SK-N-SH (cell line): ENCODE results near the gene PTGR3. TPM values are rescaled to one million over a fixed set of nuclear protein-coding genes. Genes with fewer than 3 reads are reported as not detected.

ENCODE experiments used
- CTCF ChIA-PET: fragments of 300-600, 350-600 bp; formaldehyde crosslinking; extraction: SDS; loops from one replicate; lab custom pipeline; 2021; lab: Yijun Ruan, JAX
- POLR2A ChIA-PET: fragments of 350-600 bp; sonication (Branson Sonifier 250); formaldehyde crosslinking; extraction: SDS; loops from one replicate; lab custom pipeline; 2020; ENCODE audit warnings: antibody characterized with exemption, inconsistent platforms; lab: Yijun Ruan, JAX
- DNase-seq: peaks from one replicate; pipeline ENCODE4 v3.0.0; 2012
- H2AFZ ChIP-seq: fragments of 200-600 bp; sonication (generic); 2 replicates; pipeline ENCODE4 v1.8.1; 2016; ENCODE audit warnings: antibody characterized with exemption, mild to moderate bottlenecking, low read depth
- H3F3A ChIP-seq: fragments of 200-600 bp; sonication (generic); replicated peaks from 2 replicates; pipeline ENCODE3; 2016; ENCODE audit warnings: antibody characterized with exemption, mild to moderate bottlenecking; ENCODE audit not compliant: insufficient read depth
- H3K27ac ChIP-seq, 2 experiments: fragments of 200-500 bp in 1 of 2; fragments of 200-600 bp in 1 of 2; sonication (Bioruptor generic) in 1 of 2; sonication (generic), shearing (Covaris generic) in 1 of 2; 2 replicates each; pipeline versions ENCODE4 v1.5.1 to v1.6.1; 2014 to 2016; ENCODE audit warnings: low read depth in 2 of 2, inconsistent platforms in 1 of 2, low read length in 1 of 2, mild to moderate bottlenecking in 1 of 2, mixed read lengths in 1 of 2
- H3K27me3 ChIP-seq: fragments of 200-600 bp; sonication (generic), shearing (Covaris generic); 2 replicates; pipeline ENCODE4 v1.6.1; 2016; ENCODE audit warnings: mixed run types; ENCODE audit not compliant: insufficient read depth
- H3K36me3 ChIP-seq, 2 experiments: fragments of 200-500 bp in 1 of 2; fragments of 200-600 bp in 1 of 2; sonication (Bioruptor generic) in 1 of 2; sonication (generic) in 1 of 2; replicated peaks in 1 of 2; 2 replicates each; pipeline versions ENCODE3 to v1.5.1; 2014 to 2016; ENCODE audit warnings: low read length in 1 of 2, mild to moderate bottlenecking in 1 of 2; ENCODE audit not compliant: insufficient read depth in 2 of 2, control insufficient read depth in 1 of 2
- H3K4me1 ChIP-seq, 2 experiments: fragments of 200-500 bp in 1 of 2; fragments of 200-600 bp in 1 of 2; sonication (Bioruptor generic) in 1 of 2; sonication (generic), shearing (Covaris generic) in 1 of 2; 2 replicates each; pipeline versions ENCODE4 v1.5.1 to v1.6.1; 2014 to 2016; ENCODE audit warnings: low read depth in 1 of 2, low read length in 1 of 2, mixed run types in 1 of 2; ENCODE audit not compliant: insufficient read depth in 2 of 2, control insufficient read depth in 1 of 2
- H3K4me2 ChIP-seq: fragments of 200-600 bp; sonication (generic), shearing (Covaris generic); 2 replicates; pipeline ENCODE4 v1.6.1; 2017; ENCODE audit warnings: mixed run types
- H3K4me3 ChIP-seq, 2 experiments: fragments of 200-500 bp in 1 of 2; fragments of 200-600 bp in 1 of 2; sonication (Bioruptor generic) in 1 of 2; sonication (generic), shearing (Covaris generic) in 1 of 2; 2 replicates each; pipeline versions ENCODE4 v1.5.1 to v1.8.1; 2014 to 2016; ENCODE audit warnings: low read depth in 2 of 2, inconsistent platforms in 1 of 2, low read length in 1 of 2, mild to moderate bottlenecking in 1 of 2, mixed read lengths in 1 of 2, moderate library complexity in 1 of 2
- H3K79me2 ChIP-seq: fragments of 200-600 bp; sonication (generic); 2 replicates; pipeline ENCODE4 v1.8.1; 2017; ENCODE audit warnings: mild to moderate bottlenecking; ENCODE audit not compliant: insufficient read depth
- H3K9ac ChIP-seq: fragments of 200-600 bp; sonication (generic); 2 replicates; pipeline ENCODE4 v1.6.1; 2017; ENCODE audit warnings: mixed run types
- H3K9me2 ChIP-seq: fragments of 200-600 bp; sonication (generic); 2 replicates; pipeline ENCODE4 v1.6.1; 2017; ENCODE audit warnings: mixed run types
- H3K9me3 ChIP-seq: fragments of 200-600 bp; sonication (generic); 2 replicates; pipeline ENCODE4 v1.6.1; 2017; ENCODE audit warnings: mixed run types, mild to moderate bottlenecking, moderate library complexity
- H4K20me1 ChIP-seq: fragments of 200-600 bp; sonication (generic); 2 replicates; pipeline ENCODE4 v1.6.1; 2017; ENCODE audit warnings: mild to moderate bottlenecking, mixed run types; ENCODE audit not compliant: insufficient read depth
- CTCF ChIP-seq: fragments of 200-600 bp; sonication (generic); IDR thresholded peaks from 2 replicates; pipeline ENCODE4 v1.6.1; 2017; ENCODE audit warnings: antibody characterized with exemption, mild to moderate bottlenecking, moderate library complexity
- EZH2phosphoT487 ChIP-seq: fragments of 200-600 bp; sonication (generic); IDR thresholded peaks from 2 replicates; pipeline ENCODE4 v1.6.1; 2017; ENCODE audit warnings: low read depth, mixed run types, mild to moderate bottlenecking, antibody characterized with exemption, moderate library complexity, borderline replicate concordance
- FOSL2 ChIP-seq: IDR thresholded peaks from 2 replicates; pipeline ENCODE4 v1.4.0; 2012; ENCODE audit warnings: low read depth, mild to moderate bottlenecking, moderate library complexity, borderline replicate concordance
- GATA2 ChIP-seq: sonication (generic); formaldehyde crosslinking; IDR thresholded peaks from 2 replicates; pipeline ENCODE4 v1.5.0; 2020; ENCODE audit warnings: mild to moderate bottlenecking, missing genetic modification reagents
- MAX ChIP-seq: IDR thresholded peaks from 2 replicates; pipeline ENCODE4 v1.4.0; 2012; ENCODE audit warnings: low read depth
- MEF2A ChIP-seq: IDR thresholded peaks from 2 replicates; pipeline ENCODE4 v1.4.0; 2012; ENCODE audit warnings: low read depth, borderline replicate concordance
- MXI1 ChIP-seq: IDR thresholded peaks from 2 replicates; pipeline ENCODE4 v1.6.1; 2012; ENCODE audit warnings: mild to moderate bottlenecking, low read depth, low read length, improper control_type of control experiment
- RAD21 ChIP-seq: IDR thresholded peaks from 2 replicates; pipeline ENCODE4 v1.6.1; 2012; ENCODE audit warnings: mild to moderate bottlenecking, low read length
- REST ChIP-seq: IDR thresholded peaks from 2 replicates; pipeline ENCODE4 v1.6.1; 2012; ENCODE audit warnings: mild to moderate bottlenecking, low read depth, low read length, moderate library complexity
- TEAD4 ChIP-seq: IDR thresholded peaks from 2 replicates; pipeline ENCODE4 v1.4.0; 2012; ENCODE audit warnings: mild to moderate bottlenecking, borderline replicate concordance; ENCODE audit not compliant: insufficient read depth
- YY1 ChIP-seq: IDR thresholded peaks from 2 replicates; pipeline ENCODE4 v1.4.0; 2012; ENCODE audit warnings: low read depth, mild to moderate bottlenecking
- WGBS: methylation state at CpG from one replicate; pipeline ENCODE4 v1.1.6; 2017; ENCODE audit warnings: low lambda C conversion rate; 5-methylcytosine and 5-hydroxymethylcytosine counted together
- polyA plus RNA-seq, 3 experiments: library from polyadenylated mRNA; depleted of rRNA; stranded (reverse); fragments of >200 nt; gene quantifications; 2 replicates each; pipeline ENCODE4 v1.2.3, GENCODE V29; 2012

PTGR3 gene
- polyA plus RNA-seq, 1 of the 3 experiments (the other 2 are of a cell fraction) = 20.7 TPM

- Histone ChIP-seq H3K4me3 (no peak overlapping the region), H3K9ac (no peak overlapping the region), H2AFZ (no peak overlapping the region), H3K27ac (no peak overlapping the region), H4K20me1 (no peaks in the 10 kb centered on the region; the same call in 1 of the 2 replicates), H3K9me3 (no peaks in the 10 kb centered on the region), H3F3A (peaks cover under 1% of the 10 kb centered on the region), H3K79me2 (peaks cover 24% of the 10 kb centered on the region; the same call in 1 of the 2 replicates), H3K27me3 (no peaks in the 10 kb centered on the region), H3K4me1 (peaks cover 6 to 18% of the 10 kb centered on the region in 2 experiments; a peak in 3 of 4 replicates), H3K4me2 (no peak overlapping the region), H3K9me2 (no peaks in the 10 kb centered on the region), H3K36me3 (no peaks in the 10 kb centered on the region)
- 96% methylated on average over 12 of the region's 12 CpGs for WGBS
- TF ChIP-seq FOSL2 = no peak
- no peak for TF ChIP-seq MAX
- no peak for TF ChIP-seq RAD21
- no peak for TF ChIP-seq CTCF
- no peak for TF ChIP-seq EZH2phosphoT487
- no peak for TF ChIP-seq TEAD4
- no peak for TF ChIP-seq REST
- TF ChIP-seq GATA2 (CRISPR knock-in tag) = no peak
- TF ChIP-seq MXI1 = no peak
- TF ChIP-seq YY1 = no peak
- TF ChIP-seq MEF2A = no peak
- no peak for DNase-seq
- ChIA-PET CTCF (no interaction called here), POLR2A (no interaction called here)
These were observed 9.4 kb upstream of the PTGR3 start for GRCh38 chr18:75218065-75218923.
